Right ventricle myocardium inferior (tissue), 1 donor: ENCODE measurements around the gene PLCB4. TPM values are rescaled to one million over a fixed set of nuclear protein-coding genes. Genes with fewer than 3 reads are reported as not detected.

Source experiments
- ATAC-seq: fragments of 200-7000 bp; cut with Tn5 transposase; one replicate; pipeline ENCODE4 v1.9.1; 2020; ENCODE audit warnings: mild to moderate bottlenecking, moderate library complexity
- DNase-seq: peaks from one replicate; pipeline ENCODE4 v3.0.0; 2021; ENCODE audit errors: missing footprints
- intact Hi-C: fragments of 100-400 bp; cut with DNase I; formaldehyde crosslinking; loops from one replicate; pipeline ENCODE4 v1.11.0; 2022
- total RNA-seq: library from RNA; stranded (reverse); fragmentation: NEBNext Ultra II Directional; extraction: Animal tissue kit (Norgen Biotek cat#: 25700); gene quantifications from one replicate; pipeline ENCODE4 v1.2.1, GENCODE V29; 2021
- donor health status: DM: no; HTN: yes; CAD: no; lungs with severe emphysema.

The PLCB4 gene
- total RNA-seq, 1 donor from 2014 or later: 27.7 TPM

DNA sequence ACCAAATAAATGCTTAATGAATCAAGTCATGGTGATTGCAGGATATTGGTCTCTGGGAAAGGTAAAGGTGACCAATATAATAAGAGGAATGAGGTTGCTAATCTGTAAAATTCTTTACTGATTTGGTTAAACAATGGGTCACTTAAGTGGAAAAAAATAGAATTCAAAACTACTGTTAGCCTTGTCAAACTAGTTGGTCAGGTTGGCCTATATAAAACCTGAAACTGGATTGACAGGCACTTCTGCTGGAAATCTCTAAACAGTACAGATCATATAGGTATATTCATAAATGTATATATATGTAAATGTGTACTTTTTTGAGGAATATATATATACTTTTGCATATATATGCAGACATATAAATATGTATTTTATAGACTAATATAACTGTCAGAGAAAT lies 19.7 kb downstream of the PLCB4 start:
- ATAC-seq (no peak), DNase-seq (no peak)
- intact Hi-C loops: no loop called here

DNA sequence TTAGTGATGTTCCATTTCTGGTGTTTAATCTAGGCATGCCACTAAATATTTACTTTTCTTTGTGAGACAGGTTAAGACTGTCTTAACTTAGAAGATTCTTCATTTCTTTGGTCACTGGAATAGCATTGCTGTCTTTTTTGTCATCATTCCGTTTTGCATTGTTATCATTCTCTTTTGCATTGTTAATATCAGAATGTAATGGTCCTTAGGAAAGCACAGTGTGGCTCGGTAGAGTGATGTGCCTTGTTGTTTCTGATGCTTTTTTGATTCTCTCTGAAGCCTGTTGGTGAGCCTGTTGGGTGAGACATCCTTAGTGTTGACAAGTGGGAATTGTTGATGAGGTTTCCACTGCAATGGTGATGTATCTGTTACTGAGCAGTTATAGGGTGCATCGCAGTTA lies 23.2 kb downstream of the PLCB4 start:
- intact Hi-C loops: no loop called here
- no peak for ATAC-seq
- DNase-seq: no peak

DNA sequence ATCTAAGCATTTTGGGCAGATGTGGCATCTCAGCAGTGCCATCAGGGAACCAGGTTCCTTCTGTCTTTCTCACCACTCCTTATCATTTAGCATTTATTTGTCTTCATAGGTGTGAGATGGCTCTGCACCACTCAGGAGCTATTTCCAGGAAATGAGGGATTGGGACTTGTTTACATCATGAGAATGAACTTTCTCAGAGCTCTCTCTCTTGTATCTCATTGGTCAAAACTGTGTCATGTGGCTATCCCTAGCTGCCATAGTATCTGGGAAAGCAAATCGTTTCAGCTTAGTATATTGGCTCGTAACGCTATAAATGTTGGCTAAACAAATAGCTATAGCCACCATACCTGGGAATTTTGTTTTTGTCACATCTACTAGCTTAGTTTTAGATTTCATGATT lies 23.8 kb downstream of the PLCB4 start:
- intact Hi-C loops: no loop called here
- no peak for ATAC-seq

DNA sequence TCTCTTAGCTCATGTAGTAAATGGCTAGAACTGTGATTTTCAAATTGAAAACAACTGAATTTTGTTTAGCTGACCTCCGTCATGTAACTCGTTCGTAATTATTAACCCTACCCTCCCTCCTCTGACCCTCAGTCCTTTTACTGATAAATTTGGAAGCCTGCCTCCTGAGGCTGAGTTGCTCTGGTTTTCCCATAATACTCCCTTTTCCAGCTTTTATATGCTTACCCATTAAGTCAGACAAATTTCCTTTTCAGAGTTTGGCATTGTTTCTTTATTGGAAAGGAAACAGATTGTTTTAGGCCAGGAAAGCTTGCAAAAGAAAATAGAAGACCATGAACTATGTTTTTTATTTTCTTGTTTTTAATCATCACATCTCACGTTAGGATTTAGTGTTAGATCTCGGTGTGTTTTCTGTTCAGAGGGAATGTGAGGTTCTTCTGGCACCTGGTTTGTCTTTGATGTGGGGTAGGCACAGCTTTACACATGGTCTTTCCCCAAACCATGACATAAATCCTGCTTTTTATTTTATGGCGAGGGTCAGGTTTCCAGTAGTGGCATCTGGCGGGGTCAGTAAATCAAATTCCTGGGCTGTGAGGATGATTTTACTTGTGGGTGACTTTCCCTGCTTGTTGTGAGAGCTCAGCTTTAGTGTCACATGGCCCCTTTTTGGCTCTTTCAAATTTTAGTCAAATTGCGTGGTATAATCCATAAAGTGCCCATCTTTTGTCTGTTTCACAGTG lies 24.5 kb downstream of the PLCB4 start:
- intact Hi-C loops: no loop called here
- ATAC-seq (peak; percentile 64), DNase-seq (no peak)

More for the DNA sequence above, 23.8 kb downstream of the PLCB4 start:
- DNase-seq: no peak

DNA sequence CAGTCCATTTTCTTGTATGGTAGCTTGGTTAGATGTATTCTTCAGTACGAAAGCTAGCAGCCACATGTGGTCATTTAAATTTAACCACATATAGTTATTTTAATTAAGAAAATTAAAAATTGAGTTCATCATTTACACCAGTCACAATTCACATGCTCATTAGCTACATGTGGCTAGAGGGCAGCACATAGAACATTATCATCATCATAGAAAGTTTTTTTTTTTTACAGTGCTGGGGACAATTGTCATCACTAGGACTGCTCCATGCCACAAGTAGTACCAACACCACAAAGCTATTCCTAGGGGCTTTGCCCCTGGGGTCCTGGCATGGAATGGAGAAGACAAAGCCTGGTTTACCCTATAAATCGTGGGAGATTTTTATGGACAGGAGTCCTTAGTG lies 30.5 kb downstream of the PLCB4 start:
- ATAC-seq (peak; percentile 39), DNase-seq (no peak)
- intact Hi-C loops: no loop called here

DNA sequence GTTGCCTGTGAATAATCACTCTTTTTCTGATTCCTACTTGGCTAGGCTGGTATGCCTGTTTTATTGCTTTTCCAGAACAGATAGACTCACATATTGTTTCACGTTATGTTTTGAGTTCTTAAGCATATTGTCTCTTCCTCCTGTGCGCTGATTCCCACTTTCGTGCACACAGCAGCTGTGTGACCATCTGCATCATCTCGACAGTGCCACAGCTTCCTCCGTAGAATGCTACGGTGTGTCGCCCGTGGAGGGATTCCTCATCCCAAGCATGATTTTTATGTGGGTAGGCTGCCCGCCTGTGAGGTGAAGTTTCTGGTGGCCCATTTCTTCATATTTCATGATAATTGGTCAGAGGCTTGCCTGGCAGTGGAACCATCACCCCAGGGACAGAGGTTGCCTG lies 31.8 kb downstream of the PLCB4 start:
- DNase-seq: no peak
- intact Hi-C loops: no loop called here
- no peak for ATAC-seq

DNA sequence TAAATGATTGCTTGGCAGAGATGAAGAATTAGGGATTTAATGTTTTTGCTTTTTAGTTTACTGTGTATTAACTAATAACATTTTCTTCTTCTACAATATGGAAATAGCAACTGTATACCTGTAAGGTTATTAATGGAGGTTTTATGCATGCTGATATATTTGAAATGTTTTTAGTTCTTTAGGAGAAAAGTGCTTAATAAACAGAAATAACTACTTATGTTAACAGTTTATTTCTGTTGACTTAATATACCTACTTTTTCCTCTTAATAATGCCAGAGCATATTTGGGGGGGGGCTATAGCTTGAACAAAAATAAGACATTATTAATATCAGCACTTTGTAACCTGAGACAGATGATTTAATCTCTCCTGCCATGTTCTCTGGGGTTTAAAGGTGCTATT lies 33.6 kb downstream of the PLCB4 start:
- DNase-seq (no peak), ATAC-seq (no peak)
- intact Hi-C loops: no loop called here

DNA sequence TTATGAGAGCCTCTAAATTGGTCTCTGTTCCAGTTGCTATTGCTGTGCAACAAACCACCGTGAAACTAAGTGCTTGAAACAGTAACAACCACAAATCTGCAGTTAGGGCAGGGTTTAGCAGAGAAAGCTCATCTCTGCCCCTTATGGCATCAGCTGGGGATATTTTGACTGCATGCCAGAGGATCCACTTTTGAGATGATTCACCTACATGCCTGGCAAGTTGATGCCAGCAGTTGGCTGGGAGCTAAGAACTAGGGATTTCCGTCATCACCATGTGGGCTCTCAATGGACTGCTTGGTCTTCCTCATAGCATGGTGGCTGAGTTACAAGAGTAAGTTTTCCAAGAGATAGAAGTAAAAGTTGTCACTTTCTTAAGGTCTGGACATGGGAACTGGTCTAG lies 35.1 kb downstream of the PLCB4 start:
- ATAC-seq: no peak

DNA sequence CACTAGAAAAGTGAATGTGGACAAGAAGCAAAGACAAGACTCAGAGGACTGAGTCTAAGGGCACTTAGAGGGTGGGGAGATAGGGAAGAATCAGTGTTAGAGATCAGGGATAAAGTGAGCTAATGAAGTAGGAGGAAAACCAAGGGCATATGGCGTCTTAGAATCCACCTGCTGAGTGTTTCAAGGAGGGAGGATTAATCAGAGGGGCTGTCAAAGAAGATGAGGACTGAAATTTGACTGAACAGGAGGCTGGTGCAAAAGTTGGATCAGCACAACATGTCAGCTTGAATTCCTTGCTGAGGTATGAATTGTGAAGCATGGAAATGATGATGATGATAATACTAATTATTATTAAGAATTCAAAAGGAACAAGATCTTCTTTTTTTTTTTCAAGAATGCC lies 39.4 kb downstream of the PLCB4 start:
- ATAC-seq: no peak
- intact Hi-C loops: no loop called here
- DNase-seq: no peak

More for the DNA sequence above, 35.1 kb downstream of the PLCB4 start:
- no peak for DNase-seq
- intact Hi-C loops: no loop called here

DNA sequence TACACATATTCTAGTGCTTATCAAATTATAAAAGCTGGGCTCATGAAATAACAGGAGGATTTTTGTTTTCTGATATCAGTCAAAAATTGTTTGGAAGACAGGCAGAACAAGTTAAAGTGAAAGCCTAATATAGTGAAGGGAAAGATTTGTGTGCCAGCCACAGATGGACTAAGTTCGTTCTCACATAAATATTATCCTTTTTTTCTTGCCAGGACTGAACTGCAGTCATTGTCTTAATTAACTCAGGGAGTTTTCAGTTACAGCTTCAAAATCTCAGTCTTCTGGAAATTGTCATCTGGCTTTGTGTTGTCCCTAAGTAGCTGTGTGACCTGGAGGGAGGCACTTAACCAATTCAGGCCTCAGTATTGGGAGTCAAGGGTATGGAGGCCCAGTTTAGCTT lies 40.7 kb downstream of the PLCB4 start:
- intact Hi-C loops: no loop called here
- DNase-seq: no peak
- no peak for ATAC-seq

DNA sequence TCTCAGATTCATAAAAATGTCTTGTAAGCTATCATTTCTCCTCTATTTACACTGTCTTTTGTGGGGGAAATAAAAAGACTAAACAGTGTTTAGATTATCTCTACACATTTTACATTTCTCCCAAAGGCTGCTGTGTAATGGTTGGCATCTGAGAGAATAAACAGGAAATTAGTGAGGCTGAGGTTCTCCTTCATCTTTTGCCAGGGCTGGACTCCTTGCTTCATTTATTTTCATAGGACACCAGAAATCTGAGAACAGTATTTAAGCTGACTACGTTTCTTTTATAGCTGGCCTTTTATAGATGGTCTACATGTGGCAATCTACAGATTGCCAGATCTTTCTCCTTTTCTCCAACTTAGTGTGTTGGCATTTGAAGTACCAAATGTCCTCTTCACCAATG lies 41.5 kb downstream of the PLCB4 start:
- no peak for DNase-seq
- no peak for ATAC-seq
- intact Hi-C loops: no loop called here

DNA sequence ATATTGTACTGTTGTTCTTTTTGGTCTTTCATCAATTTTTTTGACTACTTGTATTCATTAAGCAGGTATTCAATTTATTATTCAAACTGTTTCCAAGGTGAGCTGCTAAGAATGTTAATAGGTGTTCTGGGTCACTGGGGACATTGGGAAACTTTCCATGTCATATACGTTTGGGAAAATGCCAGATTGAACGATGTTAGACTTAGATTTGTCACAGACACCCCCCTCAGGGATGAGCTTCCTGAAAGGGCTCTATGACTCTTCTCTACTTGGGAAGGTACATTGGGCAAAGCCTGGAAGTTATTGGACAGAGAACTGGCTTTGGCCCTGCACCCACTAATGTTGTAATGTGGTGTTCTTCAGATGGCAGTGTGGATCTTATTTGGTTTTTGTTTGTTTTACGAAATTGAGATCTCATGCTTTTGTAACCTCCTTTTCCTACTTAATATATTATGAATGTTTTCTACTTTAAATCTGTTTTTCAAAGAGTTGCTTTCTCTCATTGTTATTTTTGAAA lies 42.1 kb downstream of the PLCB4 start:
- ATAC-seq (no peak), DNase-seq (no peak)
- intact Hi-C loops: no loop called here

DNA sequence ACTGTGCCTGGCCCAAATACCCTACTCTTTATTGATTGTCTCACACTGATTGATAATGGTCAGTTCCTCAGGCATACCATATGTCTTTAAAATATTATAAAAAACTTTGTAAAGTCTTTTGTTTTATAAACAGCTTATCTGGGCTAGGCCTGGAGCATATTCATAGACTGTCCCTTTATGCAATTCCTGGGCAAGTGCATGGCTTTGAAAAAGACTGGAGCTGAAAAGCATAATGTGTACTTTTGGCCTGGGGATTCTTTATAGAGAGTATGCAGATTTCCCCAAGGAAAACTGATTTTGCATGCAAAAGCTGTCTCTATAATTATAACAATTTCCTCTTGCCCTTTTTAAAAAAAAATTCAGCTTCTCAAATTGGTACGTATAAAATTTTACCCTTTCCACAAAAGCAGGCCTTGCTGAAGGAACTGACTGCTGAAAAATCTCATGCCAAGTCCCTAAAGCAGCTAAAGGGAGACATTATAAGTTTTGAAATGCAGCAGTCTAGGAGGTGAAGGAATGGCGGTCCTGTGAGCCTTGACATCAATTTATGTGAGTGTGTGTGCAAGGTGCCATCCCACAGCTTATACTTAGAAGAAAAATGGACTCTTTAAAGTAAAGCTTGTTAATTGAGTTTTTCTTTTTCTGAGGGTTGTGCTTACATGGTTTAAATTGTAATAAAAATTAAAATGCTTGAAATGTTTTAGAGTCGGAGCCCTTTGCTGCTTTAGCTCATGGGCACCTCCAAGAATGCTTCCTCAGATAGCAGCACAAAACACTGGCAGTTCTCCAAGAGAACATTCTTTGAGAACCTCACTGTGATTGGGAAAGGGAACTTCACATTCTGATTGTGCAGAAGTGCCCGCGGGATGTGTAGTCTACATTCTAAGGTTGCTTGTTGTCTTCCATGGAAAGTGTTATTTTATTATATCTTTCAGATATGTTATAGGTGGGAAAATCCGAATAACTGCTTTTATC lies 43.9 kb downstream of the PLCB4 start:
- no peak for DNase-seq
- intact Hi-C loops: loop anchor here (2.0 kb wide), 1 partner anchor 44 kb away; the partner anchor contains the start of gene PLCB4
- peak; percentile 88 for ATAC-seq

DNA sequence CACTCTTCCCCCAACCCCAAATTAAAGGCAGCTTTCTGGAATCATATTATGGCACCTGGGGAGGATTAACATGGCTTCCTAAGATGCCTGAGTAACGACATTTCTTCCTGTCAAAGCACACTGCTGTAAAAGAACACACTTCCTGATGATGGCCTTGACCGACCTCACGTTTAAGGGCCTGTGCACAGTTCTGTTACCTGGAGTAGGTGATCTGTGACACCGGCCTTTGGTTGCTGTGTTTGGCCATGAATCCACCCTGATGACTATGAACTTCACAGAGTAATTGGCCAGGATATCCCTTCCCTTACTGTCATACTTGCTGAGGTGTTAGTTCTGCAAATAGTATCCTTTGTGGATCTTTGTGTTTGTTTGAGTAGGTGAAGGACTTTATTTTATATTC lies 45.8 kb downstream of the PLCB4 start:
- intact Hi-C loops: no loop called here
- ATAC-seq (no peak), DNase-seq (no peak)

DNA sequence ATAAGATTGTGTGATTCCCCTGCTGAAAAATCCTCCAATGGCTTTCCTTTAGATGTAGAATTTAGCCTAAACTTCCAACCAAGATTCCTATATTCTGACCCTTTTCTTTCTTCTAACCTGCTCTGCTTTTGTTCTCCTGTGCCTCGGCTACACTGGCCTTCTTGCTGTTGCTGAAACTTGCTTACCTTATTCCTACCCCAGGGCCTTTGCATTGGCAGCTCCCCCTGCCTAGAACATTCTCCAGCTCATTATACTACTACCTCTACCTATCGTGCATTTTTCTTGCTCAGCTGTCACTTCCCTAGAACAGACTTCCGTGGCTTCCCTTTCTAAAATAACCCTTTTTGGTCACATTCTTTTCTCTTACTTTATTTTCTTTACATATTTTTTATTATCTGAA lies 48.7 kb downstream of the PLCB4 start:
- DNase-seq (no peak), ATAC-seq (no peak)
- intact Hi-C loops: no loop called here

DNA sequence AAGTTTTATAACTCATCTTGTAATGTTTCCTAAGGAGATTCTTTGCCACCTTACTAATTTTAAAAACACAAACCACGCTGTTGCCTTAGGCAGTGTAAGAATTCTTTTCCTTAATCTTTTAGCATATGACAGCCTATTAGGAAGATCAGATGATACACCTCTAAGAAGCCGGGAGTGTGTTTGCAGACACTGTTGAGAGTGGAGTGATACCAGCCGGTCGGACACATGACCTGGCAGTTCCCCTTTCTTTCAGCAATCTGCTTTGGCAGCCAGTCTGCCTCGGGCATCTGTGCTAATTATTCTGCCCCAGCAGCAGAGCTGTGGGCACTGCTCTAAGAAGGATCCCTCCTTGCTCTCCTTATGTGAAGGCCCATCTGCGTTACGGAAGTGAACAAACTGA lies 50.9 kb downstream of the PLCB4 start:
- intact Hi-C loops: loop anchor here (5.0 kb wide), 1 partner anchor 43 kb away; no protein-coding TSS in a partner anchor
- ATAC-seq: peak; percentile 96
- no peak for DNase-seq

DNA sequence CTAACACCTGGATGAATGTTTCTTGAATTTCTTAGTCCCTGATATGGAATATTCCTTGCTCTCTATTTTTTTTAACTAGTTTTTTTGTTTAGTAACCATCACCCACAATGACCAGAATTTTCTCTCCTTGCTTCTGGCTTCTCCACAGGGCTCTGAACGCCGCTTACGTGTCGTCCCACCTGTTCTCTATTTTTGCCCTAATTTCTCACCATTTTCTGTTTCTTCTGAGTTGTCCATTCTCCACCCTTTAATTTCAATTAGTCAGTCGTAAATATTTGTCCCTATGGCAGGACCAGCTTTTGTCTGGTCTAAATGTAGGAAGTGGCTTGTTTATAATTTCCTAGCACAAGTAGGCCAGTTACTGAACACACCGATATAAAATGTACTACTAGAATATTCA lies 52.3 kb downstream of the PLCB4 start:
- intact Hi-C loops: loop anchor here (5.0 kb wide), 1 partner anchor 41 kb away; no protein-coding TSS in a partner anchor
- ATAC-seq (no peak), DNase-seq (no peak)

DNA sequence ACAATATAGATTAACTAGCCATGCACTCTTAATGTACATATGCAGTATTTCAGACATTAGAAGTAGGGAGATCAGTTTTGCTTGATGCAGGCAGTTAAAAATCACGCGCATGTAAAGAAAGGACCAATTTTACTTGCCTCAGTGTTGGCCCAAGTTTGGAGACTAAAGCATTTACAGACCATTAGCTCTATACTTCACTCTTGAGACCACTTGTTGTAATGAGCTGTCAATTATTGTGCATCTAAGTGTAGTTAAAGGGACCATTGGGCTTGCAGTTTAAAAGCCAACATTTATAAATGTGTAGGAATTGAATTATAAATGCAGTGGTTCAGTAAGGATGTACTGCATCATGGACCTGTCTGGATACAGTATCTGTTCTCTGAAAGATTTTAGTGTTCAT lies 53.7 kb downstream of the PLCB4 start:
- DNase-seq (no peak), ATAC-seq (no peak)
- intact Hi-C loops: loop anchor here (5.0 kb wide), 1 partner anchor 40 kb away; no protein-coding TSS in a partner anchor

DNA sequence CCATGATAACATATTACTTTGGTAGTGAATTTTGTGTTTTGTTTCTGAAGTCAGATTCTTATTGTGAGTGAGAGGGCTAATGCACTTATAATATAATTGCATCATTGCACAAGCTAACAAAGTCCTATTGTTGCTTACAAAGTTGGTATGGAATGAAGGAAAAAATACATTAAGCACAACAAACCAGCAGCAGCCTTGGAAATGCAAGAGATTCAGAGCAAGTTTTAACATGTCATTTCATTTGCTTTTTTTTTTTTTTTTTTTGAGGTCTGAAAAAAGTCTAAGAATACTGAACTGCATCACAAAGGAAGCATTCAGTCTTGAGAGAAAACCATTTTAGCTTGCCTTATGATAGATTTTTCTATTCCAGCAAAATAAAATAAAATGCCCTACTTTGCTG lies 57.6 kb downstream of the PLCB4 start:
- no peak for DNase-seq
- intact Hi-C loops: no loop called here
- no peak for ATAC-seq

DNA sequence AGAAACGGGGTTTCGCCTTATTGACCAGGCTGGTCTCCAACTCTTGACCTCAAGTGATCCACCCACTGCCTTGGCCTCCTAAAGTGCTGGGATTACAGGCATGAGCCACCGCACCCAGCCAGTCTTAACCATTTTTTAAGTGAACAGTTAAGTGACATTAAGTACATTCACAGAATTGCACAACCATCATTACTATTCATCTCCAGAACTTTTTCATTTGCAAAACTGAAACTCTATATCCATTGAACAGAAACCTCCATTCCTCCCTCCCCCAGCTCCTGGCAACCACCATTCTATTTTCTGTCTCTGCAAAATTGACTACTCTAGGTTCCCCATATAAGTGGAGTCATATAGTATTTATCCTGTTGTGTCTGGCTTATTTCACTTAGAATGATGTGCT lies 59.7 kb downstream of the PLCB4 start:
- intact Hi-C loops: no loop called here
- ATAC-seq: no peak
- DNase-seq: no peak
